ENCODE data around the gene GUCA2B.
A peak's percentile ranks its signal among the peaks of the same experiment; 100 is the strongest.

Gene GUCA2B

GRCh38 chr1:42173961-42174735 lies 20.9 kb downstream of the GUCA2B start:
- H3K27me3 ChIP-seq: no peaks in the 10 kb centered on the region
- no peak for TF ChIP-seq CTCF (IDR thresholded peaks at IDR 0.05)
- H3K36me3 ChIP-seq: peaks cover 23% of the 10 kb centered on the region
- no peak overlapping the region for H3K4me3 ChIP-seq (ENCODE audit: low read depth in 1 of 2, low read length in 1 of 2)
- H3K27ac ChIP-seq: no peak overlapping the region
- H3K9me3 ChIP-seq: no peaks in the 10 kb centered on the region
- H3K4me1 ChIP-seq (ENCODE audit: control insufficient read depth in 1 of 2, insufficient read depth in 1 of 2, low read depth in 1 of 2, low read length in 1 of 2): no peaks in the 10 kb centered on the region

GRCh38 chr1:42175314-42176054 lies 22.3 kb downstream of the GUCA2B start:
- Histone ChIP-seq H3K9me3 (no peaks in the 10 kb centered on the region), H3K36me3 (peaks cover 34% of the 10 kb centered on the region), H3K27ac (no peak overlapping the region), H3K27me3 (no peaks in the 10 kb centered on the region), H3K4me3 (ENCODE audit: low read depth in 1 of 2, low read length in 1 of 2) (no peak overlapping the region), H3K4me1 (ENCODE audit: control insufficient read depth in 1 of 2, insufficient read depth in 1 of 2, low read depth in 1 of 2, low read length in 1 of 2) (no peaks in the 10 kb centered on the region)
- no peak for TF ChIP-seq CTCF (IDR thresholded peaks at IDR 0.05)

GRCh38 chr1:42176902-42177519 lies 23.8 kb downstream of the GUCA2B start:
- TF ChIP-seq CTCF (IDR thresholded peaks at IDR 0.05): peak; percentile 20
- H3K27me3 ChIP-seq: no peaks in the 10 kb centered on the region
- H3K4me1 ChIP-seq (ENCODE audit: control insufficient read depth in 1 of 2, insufficient read depth in 1 of 2, low read depth in 1 of 2, low read length in 1 of 2): no peaks in the 10 kb centered on the region
- H3K9me3 ChIP-seq: no peaks in the 10 kb centered on the region
- H3K27ac ChIP-seq: no peak overlapping the region
- H3K4me3 ChIP-seq (ENCODE audit: low read depth in 1 of 2, low read length in 1 of 2): no peak overlapping the region
- peaks cover 49% of the 10 kb centered on the region for H3K36me3 ChIP-seq

- Histone ChIP-seq H3K27me3 (no peaks in the 10 kb centered on the region), H3K36me3 (peaks cover 53% of the 10 kb centered on the region), H3K4me1 (ENCODE audit: control insufficient read depth in 1 of 2, insufficient read depth in 1 of 2, low read depth in 1 of 2, low read length in 1 of 2) (no peaks in the 10 kb centered on the region), H3K9me3 (no peaks in the 10 kb centered on the region), H3K27ac (no peak overlapping the region), H3K4me3 (ENCODE audit: low read depth in 1 of 2, low read length in 1 of 2) (no peak overlapping the region)
- no peak for TF ChIP-seq CTCF (IDR thresholded peaks at IDR 0.05)
These were observed 24.4 kb downstream of the GUCA2B start for GRCh38 chr1:42177541-42177981.

- no peak overlapping the region for H3K4me3 ChIP-seq (ENCODE audit: low read depth in 1 of 2, low read length in 1 of 2)
- peaks cover 57% of the 10 kb centered on the region for H3K36me3 ChIP-seq
- no peak overlapping the region for H3K27ac ChIP-seq
- H3K4me1 ChIP-seq (ENCODE audit: control insufficient read depth in 1 of 2, insufficient read depth in 1 of 2, low read depth in 1 of 2, low read length in 1 of 2): no peaks in the 10 kb centered on the region
- TF ChIP-seq CTCF (IDR thresholded peaks at IDR 0.05): no peak
- H3K27me3 ChIP-seq: no peaks in the 10 kb centered on the region
- H3K9me3 ChIP-seq: no peaks in the 10 kb centered on the region
These were observed 25.0 kb downstream of the GUCA2B start for GRCh38 chr1:42178249-42178648.
